HL-60 (cell line): ENCODE results near the gene RGS2.
A peak's percentile ranks its signal among the peaks of the same experiment; 100 is the strongest.

ENCODE experiments used
- DNase-seq, 2 experiments: peaks; one replicate each; pipeline ENCODE4 v3.0.0-alpha.2; 2010 to 2020; ENCODE audit warnings: low read depth in 1 of 2, low spot score in 1 of 2
- H3K27ac ChIP-seq: fragments of 250-450 bp; sonication (Bioruptor Pico); replicated peaks from 2 replicates; pipeline ENCODE4 v1.5.1; 2020; ENCODE audit warnings: mild to moderate bottlenecking, moderate library complexity
- H3K27me3 ChIP-seq: fragments of 250-450 bp; sonication (Bioruptor Pico); 2 replicates; pipeline ENCODE4 v1.5.1; 2021; ENCODE audit warnings: mild to moderate bottlenecking, moderate library complexity; ENCODE audit not compliant: insufficient read depth, poor library complexity, severe bottlenecking
- H3K4me3 ChIP-seq: replicated peaks from 2 replicates; pipeline ENCODE4 v1.5.1; 2011; ENCODE audit warnings: mild to moderate bottlenecking, control low read depth, low read length; ENCODE audit not compliant: insufficient read depth
- CTCF ChIP-seq: IDR thresholded peaks from one replicate; pipeline ENCODE4 v1.5.1; 2011; ENCODE audit warnings: low read length, control low read depth, inconsistent platforms; ENCODE audit not compliant: insufficient read depth
- GABPA ChIP-seq: IDR thresholded peaks from 2 replicates; pipeline ENCODE4 v1.6.1; 2012; ENCODE audit warnings: low read depth
- POLR2AphosphoS5 ChIP-seq: IDR thresholded peaks from 2 replicates; pipeline ENCODE4 v1.6.1; 2012; ENCODE audit warnings: low read depth
- REST ChIP-seq: IDR thresholded peaks from 2 replicates; pipeline ENCODE4 v1.6.1; 2012; ENCODE audit warnings: low read depth; ENCODE audit not compliant: insufficient replicate concordance
- SPI1 ChIP-seq: IDR thresholded peaks from 2 replicates; pipeline ENCODE4 v1.6.1; 2012; ENCODE audit warnings: low read depth, mild to moderate bottlenecking, borderline replicate concordance

RGS2 gene

DNA sequence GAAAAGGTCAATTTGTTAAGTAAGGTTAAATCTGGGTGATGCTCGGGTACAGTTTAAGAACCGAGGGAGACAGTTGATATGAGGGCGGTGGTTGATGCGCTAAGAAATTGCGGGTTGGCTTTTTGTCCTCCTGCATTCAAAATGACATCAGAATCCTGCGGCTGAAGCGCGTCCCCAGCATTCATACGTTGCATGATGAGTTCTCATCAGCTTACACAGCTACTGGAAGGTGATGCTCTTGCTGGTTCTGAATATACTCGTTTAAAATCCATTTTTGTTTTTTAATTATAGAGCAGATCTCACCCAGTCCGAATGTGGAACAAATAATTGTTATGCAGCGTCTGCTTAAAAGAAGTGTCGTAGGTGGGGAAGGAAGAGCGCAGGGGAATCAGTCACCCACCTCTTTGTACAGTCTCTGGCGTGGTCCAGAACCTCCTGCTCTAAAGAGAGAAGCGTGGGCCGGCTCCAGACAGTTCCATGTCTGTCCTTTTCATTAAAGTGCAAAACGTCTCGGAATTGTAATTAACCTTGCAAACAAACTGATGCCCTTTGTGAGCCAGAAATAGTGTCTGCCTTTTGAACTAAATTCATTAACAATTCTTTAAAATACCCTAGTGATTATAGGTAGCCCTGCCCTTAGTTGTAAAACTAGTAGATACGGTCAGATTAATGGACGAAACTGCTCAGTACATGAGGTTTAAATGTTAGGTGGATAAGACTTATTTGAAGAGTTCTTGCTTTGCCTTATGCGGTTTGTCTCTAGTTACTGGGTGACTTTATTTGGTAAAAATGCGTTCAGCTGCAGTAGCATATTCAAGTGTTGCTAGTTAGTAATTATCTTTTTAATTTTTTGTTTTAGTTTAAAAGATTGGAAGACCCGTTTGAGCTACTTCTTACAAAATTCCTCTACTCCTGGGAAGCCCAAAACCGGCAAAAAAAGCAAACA, 741 bp downstream of the RGS2 start:
- DNase-seq, result peak; percentile 26 to 44
- Histone ChIP-seq H3K27ac (peak overlapping the region; percentile 41), H3K4me3 (peak overlapping the region; percentile 58), H3K27me3 (peaks cover 4% of the 10 kb centered on the region)
- TF ChIP-seq REST (peak; percentile 18), GABPA (no peak; the same call in 1 of the 2 replicates), SPI1 (no peak)

DNA sequence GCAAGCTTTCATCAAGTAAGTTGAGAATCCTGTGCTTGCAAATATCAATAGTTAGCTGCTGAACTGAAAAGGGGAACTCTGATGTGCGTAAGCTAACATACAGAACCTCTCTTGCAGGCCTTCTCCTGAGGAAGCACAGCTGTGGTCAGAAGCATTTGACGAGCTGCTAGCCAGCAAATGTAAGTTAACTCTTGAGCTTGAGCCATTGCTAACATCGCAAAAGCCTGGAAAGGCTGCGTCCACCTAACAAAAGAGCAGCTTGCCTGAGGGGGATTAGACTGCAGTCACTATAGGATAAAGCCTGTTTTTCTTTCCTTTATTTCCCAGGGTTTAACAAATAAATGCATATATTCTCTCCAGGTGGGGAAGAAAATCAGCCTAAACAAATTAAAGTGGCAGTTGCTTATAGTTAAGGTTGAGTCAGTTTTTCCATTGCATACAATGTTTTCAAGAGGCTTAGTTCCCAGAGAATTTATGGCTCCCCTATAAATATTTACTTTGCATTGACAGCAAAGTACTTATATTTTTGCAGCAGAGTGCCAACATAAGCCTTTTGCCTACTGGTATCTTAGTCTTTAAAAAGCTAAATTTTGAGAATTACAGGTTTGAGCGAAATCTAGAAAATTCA, 1.5 kb downstream of the RGS2 start:
- peaks cover 4% of the 10 kb centered on the region for H3K27me3 ChIP-seq
- peak overlapping the region; percentile 41 for H3K27ac ChIP-seq
- DNase-seq, result peak; percentile 43 to 89
- 0 out of 2 replicates have a peak overlapping the region, but pooled peaks have one; percentile 58 for H3K4me3 ChIP-seq
- TF ChIP-seq GABPA, result no peak
- TF ChIP-seq SPI1, result peak; percentile 98
- no peak for TF ChIP-seq REST
- no peak for TF ChIP-seq CTCF

GRCh38 chr1:192811006-192811405, 2.2 kb downstream of the RGS2 start:
- Histone ChIP-seq H3K27ac (no peak overlapping the region), H3K4me3 (no peak overlapping the region), H3K27me3 (peaks cover 4% of the 10 kb centered on the region)
- DNase-seq, result no peak
- no peak for TF ChIP-seq REST
- no peak for TF ChIP-seq POLR2AphosphoS5
- no peak for TF ChIP-seq SPI1
- TF ChIP-seq GABPA, result no peak
- TF ChIP-seq CTCF, result no peak
